ENCODE data around the gene RSU1. TPM values are rescaled to one million over a fixed set of nuclear protein-coding genes. Genes with fewer than 3 reads are reported as not detected.

RSU1 gene
- total and polyA plus RNA-seq, 2 donors (not counting 1 experiment from before 2014, with no cell fraction given): 46.9 to 252 TPM

DNA sequence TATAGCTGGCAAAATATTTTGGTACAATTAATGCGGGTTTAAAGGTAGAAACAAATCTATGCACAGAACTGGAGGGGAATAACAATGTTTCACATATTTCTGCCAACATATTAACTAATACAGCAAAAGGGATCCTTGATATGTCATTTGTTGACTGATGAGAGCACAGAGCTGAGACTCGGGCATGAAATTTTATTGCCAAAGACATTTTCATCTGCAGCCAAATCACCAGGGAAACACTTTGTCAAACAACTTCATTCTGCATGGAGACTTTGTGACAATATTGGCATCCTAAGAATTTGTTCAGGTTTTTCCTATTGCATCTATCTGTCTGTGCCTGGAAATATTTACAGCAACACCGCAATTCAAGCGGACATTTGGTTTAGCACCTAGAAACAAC is 177.8 kb downstream of the RSU1 start:
- Histone ChIP-seq H2AFZ (ENCODE audit: low read length) (no peak overlapping the region), H3K9ac (ENCODE audit: insufficient read depth, low read length) (no peak overlapping the region), H4K20me1 (ENCODE audit: control insufficient read depth, extremely low read depth, insufficient read depth, low read length) (no peaks in the 10 kb centered on the region), H3K4me2 (ENCODE audit: extremely low read depth, insufficient read depth, low read length) (no peak overlapping the region), H3K27ac (ENCODE audit: insufficient read depth, low read length) (no peak overlapping the region), H3K36me3 (ENCODE audit: control insufficient read depth, insufficient read depth, low read length) (no peaks in the 10 kb centered on the region), H3K9me3 (ENCODE audit: control insufficient read depth, insufficient read depth, low read depth, low read length) (no peaks in the 10 kb centered on the region), H3K4me3 (replicated peaks in 1 of 4; ENCODE audit: control extremely low read depth in 1 of 4, insufficient read depth in 1 of 4, low read depth in 3 of 4, low read length in 4 of 4) (no peak overlapping the region), H3K79me2 (ENCODE audit: control insufficient read depth, insufficient read depth, low read length) (no peaks in the 10 kb centered on the region), H3K27me3 (ENCODE audit: control insufficient read depth, insufficient read depth, low read length) (no peaks in the 10 kb centered on the region), H3K4me1 (ENCODE audit: control insufficient read depth, extremely low read depth, insufficient read depth, low read length) (peaks cover 2% of the 10 kb centered on the region)
- no peak for DNase-seq (ENCODE audit: low read depth in 2 of 2)
- TF ChIP-seq EZH2 (IDR thresholded peaks at IDR 0.05; ENCODE audit: low read length, missing control alignments): no peak
- TF ChIP-seq, protein P1, sequence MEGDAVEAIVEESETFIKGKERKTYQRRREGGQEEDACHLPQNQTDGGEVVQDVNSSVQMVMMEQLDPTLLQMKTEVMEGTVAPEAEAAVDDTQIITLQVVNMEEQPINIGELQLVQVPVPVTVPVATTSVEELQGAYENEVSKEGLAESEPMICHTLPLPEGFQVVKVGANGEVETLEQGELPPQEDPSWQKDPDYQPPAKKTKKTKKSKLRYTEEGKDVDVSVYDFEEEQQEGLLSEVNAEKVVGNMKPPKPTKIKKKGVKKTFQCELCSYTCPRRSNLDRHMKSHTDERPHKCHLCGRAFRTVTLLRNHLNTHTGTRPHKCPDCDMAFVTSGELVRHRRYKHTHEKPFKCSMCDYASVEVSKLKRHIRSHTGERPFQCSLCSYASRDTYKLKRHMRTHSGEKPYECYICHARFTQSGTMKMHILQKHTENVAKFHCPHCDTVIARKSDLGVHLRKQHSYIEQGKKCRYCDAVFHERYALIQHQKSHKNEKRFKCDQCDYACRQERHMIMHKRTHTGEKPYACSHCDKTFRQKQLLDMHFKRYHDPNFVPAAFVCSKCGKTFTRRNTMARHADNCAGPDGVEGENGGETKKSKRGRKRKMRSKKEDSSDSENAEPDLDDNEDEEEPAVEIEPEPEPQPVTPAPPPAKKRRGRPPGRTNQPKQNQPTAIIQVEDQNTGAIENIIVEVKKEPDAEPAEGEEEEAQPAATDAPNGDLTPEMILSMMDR (conservative IDR thresholded peaks at IDR 0.05 in 1 of 2, IDR thresholded peaks at IDR 0.05 in 1 of 2; ENCODE audit: low read depth in 1 of 2, low read length in 2 of 2): no peak

DNA sequence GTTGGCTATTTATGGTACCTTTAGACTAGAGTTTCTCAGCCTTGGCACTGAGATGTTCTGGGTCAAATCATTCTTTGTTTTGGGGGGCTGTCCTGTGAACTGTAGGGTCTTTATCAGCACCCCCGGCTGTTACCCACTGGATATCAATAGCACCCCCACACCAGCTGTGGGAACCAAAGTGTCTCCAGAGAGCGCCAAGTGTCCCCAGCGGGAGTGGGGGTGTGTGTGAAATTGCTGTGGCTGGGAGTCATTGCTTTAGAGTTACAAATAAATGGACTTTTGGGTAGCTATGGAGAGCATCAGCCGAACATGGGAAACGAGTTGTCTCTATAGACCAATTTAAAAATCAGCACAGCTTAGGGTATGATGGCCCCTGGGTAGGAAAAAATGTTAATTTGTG is 184.2 kb downstream of the RSU1 start:
- H3K36me3 ChIP-seq (ENCODE audit: control insufficient read depth, insufficient read depth, low read length): no peaks in the 10 kb centered on the region
- TF ChIP-seq EZH2 (IDR thresholded peaks at IDR 0.05; ENCODE audit: low read length, missing control alignments): no peak
- TF ChIP-seq, protein P1 (conservative IDR thresholded peaks at IDR 0.05 in 1 of 2, IDR thresholded peaks at IDR 0.05 in 1 of 2; ENCODE audit: low read depth in 1 of 2, low read length in 2 of 2): no peak

DNA sequence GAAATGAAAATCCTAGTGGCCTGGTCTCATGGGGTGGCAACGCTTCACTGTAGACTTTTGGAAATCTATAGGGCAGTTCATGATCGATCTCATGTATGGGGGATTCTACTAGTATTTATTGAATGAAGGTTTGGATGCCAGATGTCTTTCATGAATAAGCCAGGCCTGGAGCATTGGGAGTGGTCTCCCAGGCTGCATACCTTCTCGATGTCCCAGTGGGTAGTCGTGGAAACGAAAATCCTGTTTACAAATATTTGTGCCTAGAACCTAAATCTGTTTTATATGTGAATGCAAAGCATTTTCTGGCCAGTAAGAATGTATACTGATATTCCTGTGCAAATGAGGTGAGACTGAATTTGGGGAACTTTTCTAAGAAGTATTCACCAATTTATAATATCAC is 190.5 kb downstream of the RSU1 start:
- H3K9me3 ChIP-seq (ENCODE audit: control insufficient read depth, insufficient read depth, low read depth, low read length): no peaks in the 10 kb centered on the region
- H3K27me3 ChIP-seq (ENCODE audit: control insufficient read depth, insufficient read depth, low read length): no peaks in the 10 kb centered on the region
- H3K36me3 ChIP-seq (ENCODE audit: control insufficient read depth, insufficient read depth, low read length): no peaks in the 10 kb centered on the region
- no peak overlapping the region for H3K4me2 ChIP-seq (ENCODE audit: extremely low read depth, insufficient read depth, low read length)
- H3K79me2 ChIP-seq (ENCODE audit: control insufficient read depth, insufficient read depth, low read length): no peaks in the 10 kb centered on the region
- H3K4me1 ChIP-seq (ENCODE audit: control insufficient read depth, extremely low read depth, insufficient read depth, low read length): no peaks in the 10 kb centered on the region
- no peak for DNase-seq (ENCODE audit: low read depth in 2 of 2)
- H4K20me1 ChIP-seq (ENCODE audit: control insufficient read depth, extremely low read depth, insufficient read depth, low read length): no peaks in the 10 kb centered on the region
- no peak overlapping the region for H2AFZ ChIP-seq (ENCODE audit: low read length)
- no peak overlapping the region for H3K4me3 ChIP-seq (replicated peaks in 1 of 4; ENCODE audit: control extremely low read depth in 1 of 4, insufficient read depth in 1 of 4, low read depth in 3 of 4, low read length in 4 of 4)
- no peak overlapping the region for H3K27ac ChIP-seq (ENCODE audit: insufficient read depth, low read length)
- H3K9ac ChIP-seq (ENCODE audit: insufficient read depth, low read length): no peak overlapping the region
- TF ChIP-seq, protein P1 (conservative IDR thresholded peaks at IDR 0.05 in 1 of 2, IDR thresholded peaks at IDR 0.05 in 1 of 2; ENCODE audit: low read depth in 1 of 2, low read length in 2 of 2): no peak
- no peak for TF ChIP-seq EZH2 (IDR thresholded peaks at IDR 0.05; ENCODE audit: low read length, missing control alignments)

More for the DNA sequence above, 184.2 kb downstream of the RSU1 start:
- no peaks in the 10 kb centered on the region for H3K27me3 ChIP-seq (ENCODE audit: control insufficient read depth, insufficient read depth, low read length)
- no peaks in the 10 kb centered on the region for H3K79me2 ChIP-seq (ENCODE audit: control insufficient read depth, insufficient read depth, low read length)
- H2AFZ ChIP-seq (ENCODE audit: low read length): no peak overlapping the region
- no peak overlapping the region for H3K4me2 ChIP-seq (ENCODE audit: extremely low read depth, insufficient read depth, low read length)
- H4K20me1 ChIP-seq (ENCODE audit: control insufficient read depth, extremely low read depth, insufficient read depth, low read length): no peaks in the 10 kb centered on the region
- H3K9ac ChIP-seq (ENCODE audit: insufficient read depth, low read length): no peak overlapping the region
- no peaks in the 10 kb centered on the region for H3K4me1 ChIP-seq (ENCODE audit: control insufficient read depth, extremely low read depth, insufficient read depth, low read length)
- H3K27ac ChIP-seq (ENCODE audit: insufficient read depth, low read length): no peak overlapping the region
- DNase-seq (ENCODE audit: low read depth in 2 of 2): no peak
- no peak overlapping the region for H3K4me3 ChIP-seq (replicated peaks in 1 of 4; ENCODE audit: control extremely low read depth in 1 of 4, insufficient read depth in 1 of 4, low read depth in 3 of 4, low read length in 4 of 4)
- no peaks in the 10 kb centered on the region for H3K9me3 ChIP-seq (ENCODE audit: control insufficient read depth, insufficient read depth, low read depth, low read length)
